Measurements from ENCODE around the gene BEST1.

The BEST1 gene

GRCh38 chr11:61950035-61950547 is at the start of gene BEST1:
BEST1 (plus strand) TSS chr11:61950351; CDS start chr11:61951807, 1,456 bp downstream.
- DNase-seq (ENCODE audit: low read depth in 2 of 2), result no peak

DNA sequence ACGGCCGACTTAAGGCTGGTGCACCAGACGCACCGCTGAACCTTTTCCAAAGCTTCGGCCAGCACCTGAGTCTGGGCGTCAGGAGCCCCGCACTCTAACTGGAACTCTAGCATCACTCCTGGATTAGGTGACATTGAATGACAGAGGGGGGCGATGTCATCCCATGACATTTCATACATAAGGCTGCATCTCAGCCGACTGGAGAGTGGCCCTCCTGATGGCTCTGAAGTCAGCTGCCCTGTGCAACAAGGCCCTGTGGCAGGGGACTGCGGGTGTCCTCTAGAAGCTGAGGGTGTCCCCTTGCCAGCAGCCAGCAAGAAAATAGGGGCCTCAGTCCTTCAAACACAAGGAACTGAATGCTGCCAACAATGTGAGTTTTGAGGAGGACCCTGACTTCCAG is 48.8 kb upstream of the BEST1 start:
- no peak for DNase-seq (ENCODE audit: low read depth in 2 of 2)

DNA sequence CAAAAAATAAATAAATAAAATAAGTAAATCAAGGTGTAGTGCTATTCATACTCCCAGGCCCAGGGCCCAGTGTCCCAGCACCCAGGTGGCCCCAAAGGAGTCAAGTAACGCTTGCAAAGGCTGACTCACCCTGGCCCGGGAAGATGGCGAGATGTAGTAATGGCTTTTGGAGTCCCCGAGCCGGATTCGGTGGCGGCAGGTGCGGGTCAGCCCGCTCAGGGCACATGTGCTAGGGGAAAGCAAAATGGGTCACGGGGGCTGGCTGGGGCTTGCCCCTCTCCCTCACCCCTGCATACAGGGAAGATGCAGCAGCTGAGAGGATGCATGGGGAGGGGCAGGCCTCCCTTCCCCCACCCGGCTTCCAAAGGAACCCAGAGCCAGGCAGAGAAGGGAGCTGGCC is 47.8 kb upstream of the BEST1 start:
- DNase-seq (ENCODE audit: low read depth in 2 of 2), result no peak

DNA sequence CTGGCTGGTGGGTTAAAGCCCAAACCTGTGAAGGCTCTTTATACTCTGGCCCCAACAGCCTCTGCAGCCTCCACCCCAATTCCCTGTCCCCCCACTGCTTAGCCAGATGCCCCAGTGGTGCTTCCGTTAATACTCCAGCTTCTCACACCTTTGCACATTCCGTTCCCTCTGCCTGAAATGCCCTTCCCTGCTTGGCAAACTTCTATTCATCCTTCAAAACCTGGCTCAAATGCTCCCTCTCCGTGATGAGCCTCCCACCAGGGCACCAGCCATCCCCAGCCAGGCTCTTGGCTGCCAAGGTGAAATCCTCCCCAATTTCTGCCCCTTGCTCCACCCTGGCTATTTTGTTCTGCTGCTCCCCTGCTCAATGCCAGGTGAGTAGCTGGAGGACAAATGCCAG is 46.3 kb upstream of the BEST1 start:
- no peak for DNase-seq (ENCODE audit: low read depth in 2 of 2)

GRCh38 chr11:61904539-61905048 is 45.6 kb upstream of the BEST1 start:
- no peak for DNase-seq (ENCODE audit: low read depth in 2 of 2)

GRCh38 chr11:61905067-61905696 is 45.0 kb upstream of the BEST1 start:
- DNase-seq (ENCODE audit: low read depth in 2 of 2), result no peak

- no peak for DNase-seq (ENCODE audit: low read depth in 2 of 2)
These were observed 44.2 kb upstream of the BEST1 start for GRCh38 chr11:61905801-61906521.

- DNase-seq (ENCODE audit: low read depth in 2 of 2), result no peak
These were observed 43.6 kb upstream of the BEST1 start for GRCh38 chr11:61906522-61906909.

- no peak for DNase-seq (ENCODE audit: low read depth in 2 of 2)
These were observed 42.9 kb upstream of the BEST1 start for GRCh38 chr11:61907282-61907681.

- no peak for DNase-seq (ENCODE audit: low read depth in 2 of 2)
These were observed 42.1 kb upstream of the BEST1 start for GRCh38 chr11:61907871-61908729.

- no peak for DNase-seq (ENCODE audit: low read depth in 2 of 2)
These were observed 41.3 kb upstream of the BEST1 start for GRCh38 chr11:61908730-61909316.

DNA sequence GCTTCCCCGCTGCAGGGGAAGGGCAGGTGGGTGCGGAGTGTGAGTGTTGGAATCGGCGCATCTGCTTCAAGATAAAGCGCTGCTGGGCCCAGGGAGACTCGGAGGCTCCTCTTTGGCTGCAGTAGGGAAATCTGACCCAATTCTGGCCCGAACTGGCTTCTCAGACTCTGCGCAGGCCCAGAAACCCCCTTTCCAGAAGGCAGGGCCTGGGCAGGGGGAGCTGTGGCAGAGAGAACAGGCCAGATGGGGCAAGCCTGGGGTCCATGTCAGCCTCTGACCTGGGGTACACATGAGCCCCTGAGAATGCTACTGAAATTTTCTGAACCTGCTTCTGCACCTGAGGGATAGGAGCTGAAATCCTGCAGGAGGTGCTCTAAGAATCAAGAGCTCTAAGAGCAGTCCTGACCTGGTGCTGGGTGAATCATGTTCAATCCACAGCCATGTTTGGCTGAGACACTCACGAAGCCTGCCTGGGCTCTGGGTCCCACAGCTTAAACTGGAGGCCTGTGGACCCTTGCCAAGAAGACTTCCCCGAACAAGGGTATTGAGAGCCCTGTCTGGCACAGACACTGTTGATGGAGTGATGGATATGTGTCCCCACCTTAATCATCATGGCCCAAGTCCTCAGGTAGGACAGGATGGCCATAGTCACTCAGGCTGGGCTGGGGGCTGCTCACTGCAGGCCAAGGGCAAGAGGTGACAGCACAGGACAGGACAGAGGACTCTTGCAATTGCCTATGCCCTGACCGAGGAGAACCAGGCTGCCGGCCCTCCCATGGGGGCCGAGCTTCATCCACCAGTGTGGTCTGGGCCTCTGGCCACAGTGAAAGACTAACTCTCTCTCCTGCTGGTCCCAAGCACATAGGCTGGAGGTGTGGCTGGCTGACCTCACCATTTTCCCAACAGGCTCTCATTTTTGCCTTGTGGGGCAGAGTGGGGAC is 39.7 kb upstream of the BEST1 start:
- no peak for DNase-seq (ENCODE audit: low read depth in 2 of 2)

DNA sequence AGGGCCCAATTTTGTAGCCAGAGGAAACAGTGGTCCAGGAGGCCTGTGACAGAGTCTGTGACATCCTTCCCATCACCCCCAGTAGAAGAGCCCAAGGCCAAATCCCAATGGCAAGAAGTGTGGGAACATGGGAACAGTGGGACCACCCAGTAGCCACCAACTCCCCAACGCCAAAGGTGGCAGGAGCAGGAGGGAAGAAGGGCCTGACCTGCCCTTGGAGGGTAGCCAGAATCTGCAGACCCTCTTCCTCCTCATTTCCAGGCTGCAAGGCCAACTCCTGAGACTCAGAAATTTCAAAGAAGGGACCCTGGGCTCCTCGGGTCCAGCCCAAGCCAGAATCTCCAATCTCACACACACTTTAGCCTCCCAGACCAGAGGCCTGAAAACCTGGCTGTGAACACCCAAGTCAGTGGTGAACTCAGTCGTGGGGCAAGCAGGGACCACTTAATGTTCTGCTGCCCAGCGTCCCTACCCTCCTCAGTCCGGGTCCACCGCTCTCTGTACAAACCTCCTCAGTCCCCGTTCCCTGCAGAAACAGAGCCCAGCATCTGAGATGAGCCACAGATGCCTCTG is 38.9 kb upstream of the BEST1 start:
- no peak for DNase-seq (ENCODE audit: low read depth in 2 of 2)

- no peak for DNase-seq (ENCODE audit: low read depth in 2 of 2)
These were observed 38.2 kb upstream of the BEST1 start for GRCh38 chr11:61911701-61912529.

DNA sequence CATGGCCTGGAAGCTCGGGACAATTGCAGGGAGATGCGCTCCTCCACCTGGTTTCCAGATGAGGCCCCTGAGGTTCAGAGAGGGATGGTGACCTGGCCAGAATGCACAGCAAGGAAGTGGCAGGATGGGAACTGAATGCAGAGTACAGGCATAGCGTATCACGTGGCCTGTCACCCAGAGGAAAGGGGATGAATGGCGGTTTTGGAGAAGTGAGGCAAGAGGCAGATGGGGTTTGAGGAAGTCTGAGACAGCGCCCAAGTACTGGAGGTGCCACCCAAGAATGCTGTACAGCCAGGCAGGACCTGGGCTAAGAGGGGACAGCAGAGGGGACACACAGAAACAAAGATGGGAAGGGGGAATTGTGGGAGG is 37.6 kb upstream of the BEST1 start:
- no peak for DNase-seq (ENCODE audit: low read depth in 2 of 2)

DNA sequence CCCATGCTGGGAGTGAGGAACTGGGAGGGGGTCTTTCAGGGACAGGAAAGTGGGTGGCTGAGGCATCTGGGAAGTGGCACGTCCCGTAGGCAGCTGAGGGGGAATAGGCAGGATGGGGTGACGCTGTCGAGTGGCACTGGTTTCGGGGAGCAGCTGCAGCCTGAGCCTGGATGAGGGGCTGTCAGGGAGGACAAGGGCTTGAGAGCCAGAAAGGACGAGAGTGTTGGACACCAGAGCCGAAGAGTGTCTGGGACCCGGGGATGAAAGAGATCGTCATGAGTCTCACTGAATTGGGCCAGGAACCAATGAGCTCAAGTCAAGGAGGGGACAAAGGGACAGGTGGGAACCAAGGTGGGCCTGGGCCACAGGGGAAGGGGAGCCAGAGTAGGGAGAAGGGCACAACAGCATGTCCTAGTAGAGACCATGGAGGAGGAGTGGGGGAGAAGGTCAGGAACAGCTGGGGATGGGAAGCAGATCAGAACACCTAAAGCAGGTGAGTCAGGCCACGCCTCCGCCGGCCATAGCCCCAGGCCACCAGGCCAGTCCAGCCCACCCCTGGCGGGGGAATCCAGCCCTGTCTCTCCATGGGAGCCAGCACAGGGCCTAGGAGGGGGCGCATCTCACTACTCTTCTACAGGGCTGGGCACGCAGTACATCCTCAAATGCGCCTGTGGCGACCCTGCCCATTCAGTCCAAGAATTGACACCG is 37.0 kb upstream of the BEST1 start:
- no peak for DNase-seq (ENCODE audit: low read depth in 2 of 2)

- DNase-seq (ENCODE audit: low read depth in 2 of 2), result no peak
These were observed 36.3 kb upstream of the BEST1 start for GRCh38 chr11:61913699-61914395.

DNA sequence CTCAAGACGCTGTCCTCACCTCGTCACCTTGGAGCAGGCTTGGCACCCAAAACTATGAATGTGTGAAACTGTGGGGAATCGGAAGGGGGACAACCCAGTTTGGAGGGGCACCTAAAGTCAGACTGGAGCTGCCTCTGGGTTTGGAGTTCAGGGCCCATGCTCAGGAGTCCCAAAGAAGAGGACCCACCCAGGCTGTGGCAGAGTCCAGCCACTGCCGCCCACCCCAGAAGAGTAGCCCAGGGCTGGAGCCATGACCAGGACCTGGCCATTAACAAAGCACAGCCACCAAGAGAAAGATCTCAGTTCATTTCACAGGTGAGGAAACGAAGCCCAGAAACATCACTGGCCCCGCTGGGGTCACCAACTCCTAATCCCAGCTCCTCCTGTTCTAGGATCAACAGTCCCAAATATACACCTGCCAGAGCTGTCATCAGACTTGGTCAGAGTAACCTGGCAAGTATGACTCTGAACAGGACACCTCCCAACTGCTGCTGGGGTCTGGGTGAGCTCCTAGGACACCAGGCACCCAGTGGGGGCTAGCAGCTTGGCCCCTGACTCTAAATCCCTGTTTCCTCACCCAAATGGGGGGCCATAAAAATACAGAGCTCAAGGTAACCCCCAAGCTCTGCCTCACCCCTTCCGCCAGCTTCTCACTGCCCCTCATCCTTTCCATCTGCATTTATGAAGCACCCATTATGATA is 35.5 kb upstream of the BEST1 start:
- DNase-seq (ENCODE audit: low read depth in 2 of 2), result no peak

Measured in stimulated activated CD4-positive, alpha-beta T cell treated with anti-CD3 and anti-CD28 coated beads, Interleukin-12 subunit alpha, Interleukin-12 subunit beta, amount 100 ng/mL, for 24 hours (primary cell).